Karpas-422 (cell line): ENCODE measurements around the gene KNSTRN. TPM values are rescaled to one million over a fixed set of nuclear protein-coding genes. Genes with fewer than 3 reads are reported as not detected.
A peak's percentile ranks its signal among the peaks of the same experiment; 100 is the strongest.

Source experiments
- DNase-seq: peaks from one replicate; pipeline ENCODE4 v3.0.0-alpha.2; 2015
- H2AFZ ChIP-seq: fragments of 200-600 bp; sonication (generic); 2 replicates; pipeline ENCODE4 v1.6.1; 2014; ENCODE audit warnings: antibody characterized with exemption, low read length, mixed read lengths
- H3K27ac ChIP-seq: fragments of 200-600 bp; sonication (generic); 2 replicates; pipeline ENCODE4 v1.5.1; 2014; ENCODE audit warnings: mild to moderate bottlenecking, low read length, moderate library complexity
- H3K27me3 ChIP-seq: fragments of 200-600 bp; sonication (generic); 2 replicates; pipeline ENCODE4 v1.6.1; 2014; ENCODE audit warnings: low read length, mixed read lengths
- H3K36me3 ChIP-seq: fragments of 200-600 bp; sonication (generic); 2 replicates; pipeline ENCODE4 v1.6.1; 2014; ENCODE audit warnings: low read length, mixed read lengths; ENCODE audit not compliant: insufficient read depth
- H3K4me1 ChIP-seq: fragments of 200-600 bp; sonication (generic); 2 replicates; pipeline ENCODE4 v1.6.1; 2014; ENCODE audit warnings: mild to moderate bottlenecking, low read length, mixed read lengths
- H3K4me2 ChIP-seq: fragments of 200-600 bp; sonication (generic); 2 replicates; pipeline ENCODE4 v1.6.1; 2014; ENCODE audit warnings: low read length, low read depth, mild to moderate bottlenecking; ENCODE audit not compliant: poor library complexity, severe bottlenecking
- H3K4me3 ChIP-seq: fragments of 200-600 bp; sonication (generic); 2 replicates; pipeline ENCODE4 v1.5.1; 2014; ENCODE audit warnings: mild to moderate bottlenecking, antibody characterized with exemption, low read length, mixed read lengths
- H3K79me2 ChIP-seq: fragments of 200-600 bp; sonication (generic); 2 replicates; pipeline ENCODE4 v1.6.1; 2014; ENCODE audit warnings: mild to moderate bottlenecking, low read length, mixed read lengths
- H3K9ac ChIP-seq: fragments of 200-600 bp; sonication (generic); 2 replicates; pipeline ENCODE4 v1.6.0; 2014; ENCODE audit warnings: low read length
- H3K9me2 ChIP-seq: fragments of 200-600 bp; sonication (generic), shearing (Covaris generic); replicated peaks from 2 replicates; pipeline ENCODE4 v1.6.0; 2014; ENCODE audit warnings: mild to moderate bottlenecking, low read length, moderate library complexity; ENCODE audit not compliant: insufficient read depth
- H3K9me3 ChIP-seq: fragments of 300-700, 200-600 bp; sonication (generic); 2 replicates; pipeline ENCODE4 v1.6.1; 2014; ENCODE audit warnings: low read length, mixed read lengths
- H4K20me1 ChIP-seq: fragments of 200-600 bp; sonication (generic); 2 replicates; pipeline ENCODE4 v1.6.1; 2014; ENCODE audit warnings: mild to moderate bottlenecking, antibody characterized with exemption, low read length, low read depth; ENCODE audit not compliant: insufficient read depth
- total RNA-seq: library from RNA; depleted of rRNA; stranded (reverse); fragments of >200 nt; shearing (Covaris generic); gene quantifications from 2 replicates; pipeline ENCODE4 v1.2.3, GENCODE V29; 2014; ENCODE audit warnings: low replicate concordance

KNSTRN gene
- total RNA-seq, 1 experiment from 2014 or later = 34.5 TPM

DNA sequence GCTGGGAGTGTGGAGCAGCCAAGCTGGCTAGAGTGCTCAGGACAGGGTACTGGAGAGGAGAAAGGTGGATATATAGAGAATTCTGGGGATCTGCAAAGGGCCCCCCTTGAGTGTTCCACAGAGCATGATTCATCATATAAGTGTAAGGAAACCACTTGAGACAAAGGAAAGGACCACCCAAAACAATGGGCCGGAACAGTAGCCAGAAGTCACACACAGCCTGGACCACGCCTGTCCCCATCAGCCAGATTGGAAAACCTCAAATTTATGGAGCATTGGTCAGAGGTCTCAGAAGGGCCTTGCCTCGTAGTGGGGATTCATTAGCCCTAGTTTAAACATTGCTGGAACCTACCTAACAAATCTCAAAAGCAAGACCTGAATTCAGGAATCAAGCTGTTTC is 4.9 kb upstream of the KNSTRN start:
- Histone ChIP-seq H3K4me1 (no peaks in the 10 kb centered on the region), H3K27me3 (no peaks in the 10 kb centered on the region), H3K4me3 (no peak overlapping the region), H2AFZ (no peak overlapping the region), H3K36me3 (no peaks in the 10 kb centered on the region), H3K9me2 (no peaks in the 10 kb centered on the region), H3K4me2 (no peak overlapping the region), H3K27ac (no peak overlapping the region), H3K9ac (no peak overlapping the region), H3K9me3 (no peaks in the 10 kb centered on the region), H3K79me2 (no peaks in the 10 kb centered on the region), H4K20me1 (no peaks in the 10 kb centered on the region)
- DNase-seq = no peak

DNA sequence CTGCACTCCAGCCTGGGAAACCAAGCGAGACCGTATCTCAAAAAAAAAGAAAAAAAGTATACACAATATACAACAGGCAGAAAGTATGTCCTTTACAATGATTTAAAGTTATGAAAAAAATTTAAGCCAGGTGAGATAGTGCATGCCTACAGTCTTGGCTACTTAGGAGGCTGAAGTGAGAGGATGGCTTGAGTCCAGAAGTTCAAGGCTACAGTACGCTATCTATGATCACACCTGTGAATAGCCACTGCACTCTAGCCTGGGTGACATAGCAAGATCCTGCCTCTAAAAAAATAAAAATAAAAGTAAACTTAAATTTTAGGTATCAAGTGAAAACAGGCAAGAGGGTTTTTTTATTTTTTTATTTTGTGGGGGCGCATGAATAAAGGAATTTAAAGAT is 3.1 kb upstream of the KNSTRN start:
- H4K20me1 ChIP-seq = no peaks in the 10 kb centered on the region
- H3K36me3 ChIP-seq = peaks cover 2% of the 10 kb centered on the region; the same call in 1 of the 2 replicates
- H3K4me1 ChIP-seq = peaks cover 8% of the 10 kb centered on the region
- H3K9me2 ChIP-seq = no peaks in the 10 kb centered on the region
- no peak overlapping the region for H3K9ac ChIP-seq
- H3K27me3 ChIP-seq = no peaks in the 10 kb centered on the region
- no peak overlapping the region for H3K27ac ChIP-seq
- no peak overlapping the region for H3K4me3 ChIP-seq
- no peaks in the 10 kb centered on the region for H3K9me3 ChIP-seq
- no peak overlapping the region for H3K4me2 ChIP-seq
- H2AFZ ChIP-seq = no peak overlapping the region
- no peak for DNase-seq
- peaks cover 16% of the 10 kb centered on the region for H3K79me2 ChIP-seq

DNA sequence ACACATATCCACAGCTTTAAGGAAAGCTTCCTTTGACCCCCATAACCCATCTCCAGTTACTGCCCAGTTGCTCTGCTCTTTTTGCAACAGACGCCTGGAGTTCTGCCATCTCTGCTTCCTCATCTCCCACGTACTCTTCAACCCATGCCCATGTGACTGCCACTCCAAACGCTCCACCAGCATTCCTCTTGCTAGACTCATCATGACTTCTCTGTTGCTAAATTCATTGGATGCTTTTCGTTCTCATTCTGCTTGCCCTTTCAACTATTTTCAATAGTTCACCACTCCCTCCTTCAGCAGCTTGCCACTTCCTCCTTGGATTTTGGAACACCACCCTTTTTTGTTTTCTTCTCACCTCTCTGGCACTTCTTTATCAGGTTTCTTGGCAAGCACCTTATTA is 2.7 kb upstream of the KNSTRN start:
- no peak overlapping the region for H3K27ac ChIP-seq

DNA sequence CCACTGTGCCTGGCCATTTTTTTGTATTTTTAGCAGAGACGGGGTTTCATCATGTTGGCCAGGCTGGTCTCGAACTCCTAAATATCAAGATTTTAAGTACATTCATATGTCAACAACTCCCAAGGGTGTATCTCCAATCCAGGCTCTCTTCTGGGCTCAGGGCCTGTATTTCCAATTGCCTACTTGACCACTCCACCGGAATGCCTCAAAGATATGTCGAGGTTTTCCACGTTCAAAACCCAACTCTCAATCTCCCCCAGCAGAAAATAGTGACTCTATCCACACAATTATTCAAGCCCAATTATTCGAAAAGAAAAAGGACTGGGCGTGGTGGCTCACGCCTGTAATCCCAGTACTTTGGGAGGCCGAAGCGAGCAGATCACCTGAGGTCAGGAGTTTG is 1.9 kb upstream of the KNSTRN start:
- H3K9me2 ChIP-seq = no peaks in the 10 kb centered on the region
- no peaks in the 10 kb centered on the region for H4K20me1 ChIP-seq
- H3K4me1 ChIP-seq = peaks cover 12% of the 10 kb centered on the region
- DNase-seq = no peak
- H3K79me2 ChIP-seq = peaks cover 29% of the 10 kb centered on the region
- no peaks in the 10 kb centered on the region for H3K9me3 ChIP-seq
- no peak overlapping the region for H3K27ac ChIP-seq
- no peaks in the 10 kb centered on the region for H3K27me3 ChIP-seq
- H3K9ac ChIP-seq = no peak overlapping the region
- H3K4me2 ChIP-seq = no peak overlapping the region
- peaks cover 14% of the 10 kb centered on the region; the same call in 1 of the 2 replicates for H3K36me3 ChIP-seq
- no peak overlapping the region for H3K4me3 ChIP-seq
- no peak overlapping the region for H2AFZ ChIP-seq

More for the DNA sequence above, 2.7 kb upstream of the KNSTRN start:
- no peaks in the 10 kb centered on the region for H3K27me3 ChIP-seq
- H3K79me2 ChIP-seq = peaks cover 21% of the 10 kb centered on the region
- H3K9me2 ChIP-seq = no peaks in the 10 kb centered on the region
- H3K4me1 ChIP-seq = peaks cover 12% of the 10 kb centered on the region
- H2AFZ ChIP-seq = no peak overlapping the region
- no peak overlapping the region for H3K4me2 ChIP-seq
- no peaks in the 10 kb centered on the region for H3K9me3 ChIP-seq
- no peak for DNase-seq
- no peak overlapping the region for H3K4me3 ChIP-seq
- H3K9ac ChIP-seq = no peak overlapping the region
- H4K20me1 ChIP-seq = no peaks in the 10 kb centered on the region
- peaks cover 6% of the 10 kb centered on the region; the same call in 1 of the 2 replicates for H3K36me3 ChIP-seq

DNA sequence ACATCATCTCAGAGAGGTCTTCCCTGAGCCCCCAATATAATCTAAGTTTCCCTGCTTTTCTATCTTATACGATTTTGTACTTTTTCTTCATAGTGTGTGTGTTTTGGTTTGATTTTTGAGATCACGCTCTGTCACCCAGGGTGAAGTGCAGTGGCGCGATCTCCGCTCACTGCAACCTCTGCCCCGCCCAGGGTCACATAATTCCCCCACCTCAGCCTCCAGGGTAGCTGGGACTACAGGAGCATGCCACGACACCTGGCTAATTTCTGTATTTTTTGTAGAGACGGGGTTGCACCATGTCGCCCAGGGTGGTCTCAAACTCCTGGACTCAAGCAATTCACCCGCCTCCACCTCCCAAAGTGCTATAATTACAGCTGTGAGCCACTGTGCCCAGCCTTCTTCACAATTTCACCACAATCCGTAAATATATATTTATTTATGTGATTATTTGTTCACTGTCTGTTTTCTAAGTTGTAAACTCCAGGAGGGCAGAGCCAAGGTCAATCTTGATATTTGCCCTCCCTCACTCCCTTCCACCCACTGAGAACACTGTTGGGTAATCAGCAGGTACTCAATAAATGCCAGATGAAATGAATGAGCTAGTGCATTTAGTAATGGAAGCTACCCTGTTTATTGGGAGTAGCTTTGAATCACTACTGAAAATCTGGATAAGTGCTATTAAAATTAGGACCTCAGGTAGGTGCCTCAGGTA is 547 bp upstream of the KNSTRN start:
- Histone ChIP-seq H4K20me1 (no peaks in the 10 kb centered on the region), H3K9me2 (no peaks in the 10 kb centered on the region), H3K36me3 (peaks cover 24% of the 10 kb centered on the region), H3K4me2 (peak overlapping the region; percentile 74), H3K4me3 (no peak overlapping the region), H3K4me1 (peaks cover 12% of the 10 kb centered on the region), H3K27me3 (no peaks in the 10 kb centered on the region), H3K9ac (no peak overlapping the region), H2AFZ (peak overlapping the region; percentile 88; the same call in 1 of the 2 replicates), H3K79me2 (peaks cover 30% of the 10 kb centered on the region), H3K9me3 (no peaks in the 10 kb centered on the region), H3K27ac (no peak overlapping the region)
- no peak for DNase-seq

DNA sequence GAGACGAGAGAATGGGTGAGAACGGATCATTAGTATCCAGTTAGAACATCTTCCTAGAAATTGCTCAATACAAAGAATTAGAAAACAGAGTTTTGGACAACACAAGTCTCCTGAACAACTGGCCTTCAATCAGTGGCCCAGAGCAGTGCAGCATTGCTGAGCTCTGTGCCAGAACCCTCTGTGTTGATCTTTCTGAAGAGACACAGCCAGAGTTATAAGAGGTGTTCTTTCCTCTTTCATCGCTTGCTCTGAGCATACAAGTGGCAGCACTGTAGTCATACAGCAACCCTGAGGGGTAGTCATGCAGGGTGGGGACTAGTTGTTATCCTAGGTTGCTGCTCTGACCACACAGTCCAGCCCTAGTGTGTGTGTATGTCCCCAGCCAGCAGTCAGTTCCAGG is 4.0 kb downstream of the KNSTRN start:
- H3K36me3 ChIP-seq = peaks cover 56% of the 10 kb centered on the region
- no peak overlapping the region for H3K9ac ChIP-seq
- H3K27ac ChIP-seq = no peak overlapping the region
- peaks cover 12% of the 10 kb centered on the region for H3K4me1 ChIP-seq
- H2AFZ ChIP-seq = no peak overlapping the region
- no peak overlapping the region for H3K4me3 ChIP-seq
- H3K9me3 ChIP-seq = no peaks in the 10 kb centered on the region
- DNase-seq = no peak
- peaks cover 30% of the 10 kb centered on the region for H3K79me2 ChIP-seq
- H3K27me3 ChIP-seq = no peaks in the 10 kb centered on the region
- no peaks in the 10 kb centered on the region for H3K9me2 ChIP-seq
- H3K4me2 ChIP-seq = no peak overlapping the region
- no peaks in the 10 kb centered on the region for H4K20me1 ChIP-seq

DNA sequence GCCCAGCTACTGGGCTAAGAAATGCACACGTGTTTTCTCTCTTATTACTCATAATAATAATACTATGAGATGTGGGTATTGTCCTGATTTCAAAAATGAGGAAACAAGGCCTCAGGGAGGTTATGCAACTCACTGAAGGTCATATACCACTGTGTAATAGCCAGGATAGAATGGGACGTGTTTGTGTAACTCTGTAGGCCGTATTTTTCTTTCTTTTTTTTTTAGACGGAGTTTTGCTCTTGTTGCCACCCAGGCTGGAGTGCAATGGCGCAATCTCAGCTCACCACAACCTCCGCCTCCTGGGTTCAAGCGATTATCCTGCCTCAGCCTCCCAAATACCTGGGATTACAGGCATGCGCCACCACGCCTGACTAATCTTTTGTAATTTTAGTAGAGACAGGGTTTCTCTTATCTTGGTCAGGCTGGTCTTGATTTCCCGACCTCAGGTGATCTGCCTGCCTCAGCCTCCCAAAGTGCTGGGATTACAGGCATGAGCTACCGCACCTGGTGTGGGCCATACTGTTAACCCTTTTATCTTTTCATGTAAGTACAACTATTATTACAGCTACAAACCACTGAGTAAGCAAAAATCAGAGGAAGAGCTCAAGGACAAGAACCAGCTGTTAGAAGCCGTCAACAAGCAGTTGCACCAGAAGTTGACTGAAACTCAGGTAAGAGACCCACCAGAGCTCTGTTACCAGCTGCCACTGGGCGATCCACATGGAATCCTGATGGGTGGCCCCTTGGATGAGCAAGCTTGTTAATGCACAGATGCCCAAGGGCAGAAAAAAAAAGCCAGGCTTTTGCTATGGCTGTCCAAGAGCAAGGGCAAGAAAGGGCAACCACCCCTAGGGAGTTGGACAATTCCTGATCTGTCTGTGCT is 6.7 kb downstream of the KNSTRN start:
- Histone ChIP-seq H4K20me1 (no peaks in the 10 kb centered on the region), H3K4me3 (no peak overlapping the region), H3K4me1 (peaks cover 6% of the 10 kb centered on the region), H3K9ac (no peak overlapping the region), H3K79me2 (peaks cover 15% of the 10 kb centered on the region), H3K27ac (no peak overlapping the region), H3K9me3 (no peaks in the 10 kb centered on the region), H2AFZ (no peak overlapping the region), H3K9me2 (no peaks in the 10 kb centered on the region), H3K4me2 (no peak overlapping the region), H3K27me3 (no peaks in the 10 kb centered on the region), H3K36me3 (peaks cover 78% of the 10 kb centered on the region)
- no peak for DNase-seq

DNA sequence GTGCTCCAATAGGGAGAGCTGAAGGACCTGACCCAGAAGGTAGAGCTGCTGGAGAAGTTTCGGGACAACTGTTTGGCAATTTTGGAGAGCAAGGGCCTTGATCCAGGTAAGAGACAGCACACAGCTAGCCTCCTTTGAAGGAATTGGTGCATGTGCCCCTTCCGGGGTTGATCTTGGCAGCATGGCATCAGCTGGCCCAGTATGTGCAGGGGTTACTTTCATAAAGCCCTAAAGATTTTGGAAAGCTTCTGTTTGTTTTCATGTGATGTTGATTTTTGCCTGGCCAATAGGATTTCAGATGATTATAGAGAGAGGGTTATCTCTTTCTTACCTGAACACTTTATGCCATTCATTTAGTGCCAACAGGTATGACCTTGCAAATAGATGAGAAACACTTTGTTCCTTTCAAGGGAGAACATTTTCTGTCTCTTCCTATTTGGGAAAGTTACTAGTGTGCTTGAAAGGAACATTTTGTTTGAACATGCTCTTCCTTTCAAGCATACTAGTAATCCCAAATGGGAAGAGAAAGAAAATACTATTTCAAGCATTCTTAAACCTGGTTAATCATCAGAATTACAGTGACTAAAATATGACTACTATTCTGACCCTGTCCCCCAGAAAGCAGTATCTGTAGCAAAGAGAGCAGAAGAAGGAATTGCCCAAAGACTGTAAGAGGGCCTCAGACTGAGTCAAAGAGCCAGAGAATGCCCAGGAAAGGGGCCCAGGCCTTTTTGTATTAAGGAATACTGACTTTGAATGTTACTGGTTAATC is 7.5 kb downstream of the KNSTRN start:
- peaks cover 71% of the 10 kb centered on the region for H3K36me3 ChIP-seq

More for the DNA sequence above, 7.5 kb downstream of the KNSTRN start:
- Histone ChIP-seq H3K79me2 (peaks cover 7% of the 10 kb centered on the region), H2AFZ (no peak overlapping the region), H3K9me3 (no peaks in the 10 kb centered on the region), H3K27me3 (no peaks in the 10 kb centered on the region), H3K4me1 (no peaks in the 10 kb centered on the region), H3K27ac (no peak overlapping the region), H3K9me2 (no peaks in the 10 kb centered on the region), H4K20me1 (no peaks in the 10 kb centered on the region), H3K9ac (no peak overlapping the region), H3K4me2 (no peak overlapping the region), H3K4me3 (no peak overlapping the region)
- no peak for DNase-seq
